CD4-positive, alpha-beta T cell treated with Interleukin-15 for 1 hour (primary cell): ENCODE measurements around the gene CACNA1C.

Experiments
- DNase-seq: peaks from one replicate; pipeline ENCODE4 v3.0.0-alpha.2; 2020

Gene CACNA1C

DNA sequence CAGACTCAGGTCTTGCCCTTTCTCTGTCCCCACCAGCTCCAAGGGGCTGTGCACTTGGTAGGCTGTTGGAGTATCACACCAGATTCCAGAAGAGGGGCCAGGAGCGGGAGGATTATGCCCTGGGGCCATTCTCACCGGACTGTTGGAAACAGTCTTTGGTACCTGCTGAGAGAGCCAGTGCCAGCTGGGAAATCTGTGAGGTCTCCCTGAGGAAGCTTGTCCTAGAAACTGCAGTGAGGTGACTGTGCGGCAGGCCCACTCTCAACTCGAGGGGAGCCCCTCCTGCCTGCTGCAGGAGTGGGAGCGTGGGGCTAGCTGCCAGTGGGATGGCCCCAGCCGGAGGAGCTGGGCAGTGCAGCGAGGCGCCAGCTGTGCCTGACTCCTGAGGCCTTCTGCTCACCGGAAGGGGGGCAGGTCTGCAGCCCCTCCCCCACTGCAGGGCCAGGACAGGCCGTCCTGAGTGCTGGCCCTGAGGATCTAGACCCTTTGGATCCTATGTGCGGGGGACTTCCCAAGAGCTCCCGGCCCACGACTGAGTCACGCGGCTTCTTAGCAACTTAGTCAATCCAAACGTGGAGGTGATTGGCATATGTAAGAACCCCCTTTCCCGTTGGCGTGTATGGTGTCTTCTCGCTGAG, 295.2 kb downstream of the CACNA1C start:
- no peak for DNase-seq

DNA sequence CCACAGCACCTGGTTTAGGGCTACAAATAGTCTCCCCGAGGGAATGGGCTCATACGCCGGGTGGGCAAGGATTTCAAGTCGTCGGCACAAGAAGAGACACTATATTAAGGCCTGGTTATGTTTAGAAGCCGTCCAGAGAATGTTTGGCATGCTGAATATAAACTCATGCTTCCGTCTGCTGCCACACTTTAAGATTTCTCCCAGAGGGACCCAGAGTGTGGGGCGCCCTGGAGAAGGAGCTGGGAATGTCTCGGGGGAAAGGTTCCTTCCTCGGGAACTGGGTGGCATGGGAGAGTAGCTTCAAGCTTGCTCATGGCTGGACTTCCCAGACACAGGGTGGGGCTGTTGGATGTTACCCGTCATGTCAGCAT, 295.7 kb downstream of the CACNA1C start:
- no peak for DNase-seq

DNA sequence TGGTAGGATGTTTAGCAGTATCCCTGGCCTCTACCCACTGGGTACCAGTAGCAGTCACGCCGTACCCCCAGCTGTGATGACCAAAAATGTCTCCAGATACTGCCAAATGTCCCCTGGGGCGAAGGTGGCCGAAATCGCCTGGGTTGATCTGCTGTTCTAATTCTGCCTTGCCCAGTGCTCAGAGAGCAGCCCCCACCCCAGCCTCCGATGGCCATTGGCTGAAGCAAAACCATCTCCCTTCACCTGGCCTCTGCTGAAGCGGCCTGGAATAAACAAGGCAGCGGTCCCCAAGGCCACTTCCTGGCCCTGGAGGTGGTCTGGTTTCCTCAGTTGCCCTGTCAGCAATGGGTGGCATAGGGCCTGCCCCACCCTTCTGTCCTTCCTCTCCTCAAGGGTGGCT, 298.4 kb downstream of the CACNA1C start:
- DNase-seq: no peak

DNA sequence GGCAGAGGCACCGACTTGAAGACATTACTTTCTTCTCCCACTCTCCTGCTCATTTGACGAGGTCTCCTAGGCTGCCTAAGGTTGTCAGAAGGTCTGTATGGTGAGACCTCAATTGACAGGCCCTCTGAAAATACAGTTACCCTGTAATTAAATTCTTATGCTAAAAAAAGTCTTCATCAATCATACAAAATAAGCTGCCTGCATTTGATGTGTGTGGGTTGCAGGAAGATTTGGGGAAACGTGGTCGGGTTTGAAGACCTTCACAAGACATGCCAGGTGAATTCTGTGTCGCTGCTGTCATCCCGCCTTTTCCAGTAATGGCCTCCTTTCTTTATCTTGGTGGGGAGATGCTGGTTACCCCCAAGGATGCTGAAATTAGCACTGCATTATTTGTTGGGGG, 299.4 kb downstream of the CACNA1C start:
- DNase-seq: no peak

DNA sequence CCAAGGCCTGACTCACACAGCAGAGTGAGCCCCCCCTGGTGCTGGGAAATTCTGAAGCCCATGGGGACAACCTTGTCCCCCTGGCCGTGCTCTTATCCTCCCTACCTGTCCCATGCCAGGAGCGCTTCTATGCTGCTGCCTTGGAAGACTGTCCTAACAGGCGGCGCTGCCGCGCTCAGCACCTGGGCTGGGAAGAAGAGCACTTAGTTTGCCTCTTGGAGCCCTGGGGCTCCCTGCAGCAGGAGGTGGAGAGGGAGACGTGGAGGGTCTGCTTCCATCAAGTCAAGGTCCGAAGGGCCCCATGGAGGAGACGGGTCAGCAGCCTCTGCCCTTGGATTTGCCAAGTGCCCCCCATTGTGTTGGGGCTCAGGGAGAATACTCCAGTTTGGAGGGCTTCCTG, 300.5 kb downstream of the CACNA1C start:
- no peak for DNase-seq

DNA sequence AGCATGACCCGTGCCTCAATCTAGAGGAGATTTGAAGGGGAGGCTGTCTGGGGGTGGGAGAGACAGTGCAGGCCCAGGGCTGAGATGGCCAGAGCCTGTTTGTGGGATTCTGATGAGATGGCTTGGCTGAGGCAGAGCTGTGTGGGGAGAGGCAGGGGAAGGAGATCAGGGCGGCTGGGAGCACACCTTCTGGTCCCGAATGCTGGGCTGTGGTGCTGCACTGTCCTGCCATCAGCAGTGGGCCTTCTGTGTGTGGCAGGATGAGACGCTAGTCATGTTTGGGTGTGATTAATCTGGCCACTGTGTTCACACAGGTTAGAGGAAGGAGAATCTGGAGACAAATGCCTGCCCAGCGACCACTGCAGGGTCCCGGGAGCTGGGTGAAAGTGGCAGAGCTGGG, 300.9 kb downstream of the CACNA1C start:
- no peak for DNase-seq

DNA sequence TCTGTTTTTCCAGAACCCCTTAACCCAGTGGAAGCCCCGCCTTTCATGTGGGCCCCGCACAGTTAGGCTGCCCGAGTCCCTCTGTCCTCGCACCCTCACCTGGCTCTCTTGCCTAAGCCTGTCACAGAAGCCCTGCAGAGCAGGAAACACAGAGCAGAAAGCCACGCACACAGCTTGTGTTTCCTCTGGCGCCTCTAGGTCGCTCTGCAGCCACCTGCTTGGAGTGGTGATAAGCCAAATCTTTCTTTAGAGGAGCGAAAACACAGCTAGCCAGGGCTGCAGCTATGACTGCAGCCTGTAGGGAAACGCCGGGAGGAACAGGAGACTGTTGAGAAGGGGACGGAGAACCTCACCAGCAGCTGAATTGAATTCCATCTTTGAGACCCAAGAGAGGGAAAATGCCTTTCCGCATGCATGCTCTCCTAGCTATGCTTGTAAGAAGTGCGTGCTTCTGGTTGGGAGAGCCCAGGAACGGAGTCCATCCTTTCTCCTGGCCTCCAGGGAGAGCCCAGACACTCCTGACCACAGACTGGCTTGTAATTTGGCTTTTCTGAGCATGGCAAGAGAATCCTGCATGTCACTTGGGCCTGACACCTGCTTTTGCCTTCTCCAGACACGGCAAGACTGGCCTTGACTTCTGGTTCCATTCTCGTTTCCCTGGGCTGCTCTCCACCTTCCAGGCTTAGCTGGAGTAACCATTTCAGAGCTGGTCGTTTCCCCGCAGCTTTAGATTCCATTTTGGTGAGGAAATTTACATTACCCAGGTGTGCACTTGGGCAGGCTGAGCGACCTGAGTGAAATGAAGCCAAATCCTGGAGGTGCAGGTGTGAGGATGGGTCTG, 301.6 kb downstream of the CACNA1C start:
- no peak for DNase-seq

DNA sequence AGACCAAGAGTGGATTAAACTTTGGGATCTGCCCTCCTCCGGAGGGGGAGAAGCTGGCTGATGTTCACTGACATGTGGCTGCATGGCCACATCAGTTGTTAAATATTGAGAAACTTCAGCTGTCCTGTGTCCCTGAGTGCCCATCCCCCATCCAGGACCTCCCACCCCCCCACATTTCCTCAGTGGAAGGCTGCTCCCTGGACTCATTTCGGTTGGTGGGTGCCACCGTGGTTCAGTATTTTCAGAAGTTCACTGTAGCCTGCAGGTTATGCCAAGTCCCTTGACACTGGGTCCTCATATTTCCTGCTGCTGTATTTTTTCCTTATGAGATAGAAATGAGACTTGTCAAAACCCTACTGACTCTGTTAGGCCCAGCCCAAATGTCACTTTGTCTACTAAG, 302.4 kb downstream of the CACNA1C start:
- no peak for DNase-seq

DNA sequence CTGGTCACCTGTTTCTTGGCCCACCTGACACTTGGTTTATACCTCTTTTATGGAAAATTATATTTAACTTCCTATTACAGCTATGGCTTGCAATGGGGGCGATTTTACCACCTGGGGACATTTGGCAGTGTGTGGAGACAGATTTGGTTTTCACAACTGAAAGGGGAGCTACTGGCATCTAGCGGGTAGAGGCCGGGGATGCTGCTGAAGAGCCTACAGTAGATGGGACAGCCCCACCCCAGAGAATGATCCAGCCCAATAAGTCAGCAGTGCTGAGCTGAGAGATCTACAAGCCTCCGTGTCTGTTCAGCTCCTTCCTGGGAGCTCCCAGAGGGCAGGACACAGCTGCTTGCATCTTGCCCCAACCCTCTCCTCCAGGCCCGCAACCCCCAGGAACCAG, 302.8 kb downstream of the CACNA1C start:
- DNase-seq: no peak

DNA sequence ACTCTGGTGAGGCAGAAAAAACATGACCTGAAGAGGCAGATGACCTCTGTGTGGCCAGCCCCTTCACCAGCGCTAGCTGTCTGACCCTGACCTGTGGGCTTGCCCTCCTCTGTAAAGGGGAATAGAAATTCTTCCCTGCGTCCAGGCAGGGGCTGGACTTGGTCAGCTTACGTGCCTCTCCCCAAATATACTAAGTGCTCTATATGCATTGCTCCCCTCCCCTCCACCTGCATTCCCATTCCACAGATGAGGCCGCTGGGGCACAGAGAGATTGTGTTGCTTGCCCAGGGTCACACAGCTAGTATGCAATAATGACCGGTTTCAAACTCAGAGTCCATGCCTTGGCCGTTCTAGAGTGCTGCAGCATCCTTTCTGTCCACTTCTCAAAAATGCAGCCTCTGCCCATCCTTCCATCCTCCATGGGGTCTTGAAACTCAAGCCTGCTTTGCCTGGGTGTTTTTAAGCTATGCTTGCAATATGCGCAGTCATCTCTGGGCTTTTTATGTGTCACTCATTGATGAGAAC, 303.9 kb downstream of the CACNA1C start:
- no peak for DNase-seq

DNA sequence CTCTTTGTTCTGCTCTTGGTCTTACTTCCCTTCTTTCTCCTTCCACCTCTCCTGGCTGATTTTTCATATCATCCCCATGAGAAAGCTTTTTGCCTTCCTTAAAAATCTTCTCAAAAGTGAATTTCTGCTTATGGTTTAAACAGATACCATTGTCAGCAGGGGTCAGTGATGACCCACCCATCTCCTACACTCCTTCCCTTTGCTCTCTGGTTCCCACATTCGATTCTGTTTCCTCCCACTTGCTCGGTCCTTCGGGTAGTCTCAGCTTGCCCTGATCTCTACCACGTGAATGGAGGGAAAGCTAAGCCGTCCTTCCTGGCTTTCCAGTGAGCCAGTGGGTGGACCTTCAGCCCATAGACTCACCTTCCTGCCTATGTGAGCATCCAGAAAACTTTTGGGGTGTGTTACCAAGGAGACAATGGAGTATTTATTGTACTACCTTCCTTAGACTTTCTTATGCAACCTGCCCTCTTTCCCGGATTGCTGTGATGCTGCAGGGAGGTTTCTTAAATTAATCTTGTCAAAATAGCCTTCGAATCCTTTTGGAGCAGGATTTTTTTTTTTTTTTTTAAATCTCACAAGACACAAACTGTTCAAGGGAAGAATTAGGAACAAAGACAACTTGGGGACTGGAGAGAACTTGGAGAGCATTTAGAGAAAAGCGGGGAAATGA, 306.3 kb downstream of the CACNA1C start:
- no peak for DNase-seq

DNA sequence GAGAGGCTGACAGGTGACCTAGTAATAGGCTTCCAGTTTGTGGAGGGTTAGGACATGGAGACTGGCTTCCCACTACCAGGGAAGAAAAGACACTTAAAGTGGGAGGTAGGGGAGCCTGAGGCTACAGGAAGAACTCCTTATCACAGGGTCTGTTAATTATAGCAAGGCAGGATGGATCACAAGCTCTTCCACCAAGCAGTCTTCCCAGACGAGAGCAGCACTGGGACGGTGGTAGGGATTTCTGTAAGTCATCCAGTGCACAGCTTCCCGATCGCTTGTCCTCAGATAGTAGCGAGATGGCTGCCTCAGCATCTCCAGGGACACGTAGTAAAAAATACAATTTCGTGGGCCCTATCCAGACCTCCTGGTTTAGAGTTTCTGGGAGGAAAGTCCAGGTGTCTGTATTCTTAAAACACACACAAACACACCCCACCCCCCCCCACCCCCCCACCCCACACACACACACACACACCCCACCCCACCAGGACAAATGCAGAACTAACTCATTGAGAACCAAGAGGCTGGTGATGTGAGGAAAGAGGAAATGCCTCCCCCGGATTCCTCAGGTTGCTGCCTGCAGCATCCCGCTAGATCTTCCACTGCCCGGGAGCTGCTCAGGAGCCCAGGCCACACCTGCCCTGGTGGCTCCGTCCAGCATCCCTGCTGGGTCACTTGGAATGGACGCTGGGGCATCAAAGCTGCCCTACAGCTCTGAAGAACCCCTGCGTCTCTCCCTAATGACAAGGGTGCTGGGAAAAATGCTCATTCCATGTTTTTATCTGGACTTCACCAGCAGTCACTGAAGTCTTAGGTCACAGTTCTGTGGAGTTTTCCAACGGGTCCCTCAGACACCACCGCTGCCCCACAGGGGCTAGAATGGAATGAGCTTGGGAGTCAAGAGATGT, 307.2 kb downstream of the CACNA1C start:
- no peak for DNase-seq

DNA sequence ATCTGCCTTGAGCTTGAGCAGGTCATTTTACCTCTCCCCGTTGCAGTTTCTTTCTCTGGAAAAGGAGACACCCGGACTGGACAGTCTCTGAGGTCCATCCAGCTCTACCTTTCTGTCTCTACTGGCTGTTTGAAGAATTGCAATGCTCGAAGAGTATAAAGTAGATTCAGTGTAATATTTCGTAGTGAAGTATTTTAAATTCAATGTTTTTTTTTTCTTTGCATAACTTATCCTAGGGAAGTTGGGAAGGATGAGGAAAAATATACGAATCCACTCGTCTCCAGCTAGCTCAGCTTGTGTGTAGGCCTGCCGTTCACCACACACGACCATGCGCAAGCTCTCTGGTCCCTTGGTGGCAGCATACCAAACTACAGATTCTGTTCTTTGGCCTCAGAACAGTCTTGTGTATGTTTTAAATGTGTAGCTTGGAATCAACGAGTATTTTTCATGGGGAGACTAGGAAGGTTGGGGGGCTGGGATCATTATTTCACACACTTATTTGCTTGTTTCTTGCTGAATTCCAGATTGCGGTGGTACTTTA, 307.9 kb downstream of the CACNA1C start:
- DNase-seq: no peak

DNA sequence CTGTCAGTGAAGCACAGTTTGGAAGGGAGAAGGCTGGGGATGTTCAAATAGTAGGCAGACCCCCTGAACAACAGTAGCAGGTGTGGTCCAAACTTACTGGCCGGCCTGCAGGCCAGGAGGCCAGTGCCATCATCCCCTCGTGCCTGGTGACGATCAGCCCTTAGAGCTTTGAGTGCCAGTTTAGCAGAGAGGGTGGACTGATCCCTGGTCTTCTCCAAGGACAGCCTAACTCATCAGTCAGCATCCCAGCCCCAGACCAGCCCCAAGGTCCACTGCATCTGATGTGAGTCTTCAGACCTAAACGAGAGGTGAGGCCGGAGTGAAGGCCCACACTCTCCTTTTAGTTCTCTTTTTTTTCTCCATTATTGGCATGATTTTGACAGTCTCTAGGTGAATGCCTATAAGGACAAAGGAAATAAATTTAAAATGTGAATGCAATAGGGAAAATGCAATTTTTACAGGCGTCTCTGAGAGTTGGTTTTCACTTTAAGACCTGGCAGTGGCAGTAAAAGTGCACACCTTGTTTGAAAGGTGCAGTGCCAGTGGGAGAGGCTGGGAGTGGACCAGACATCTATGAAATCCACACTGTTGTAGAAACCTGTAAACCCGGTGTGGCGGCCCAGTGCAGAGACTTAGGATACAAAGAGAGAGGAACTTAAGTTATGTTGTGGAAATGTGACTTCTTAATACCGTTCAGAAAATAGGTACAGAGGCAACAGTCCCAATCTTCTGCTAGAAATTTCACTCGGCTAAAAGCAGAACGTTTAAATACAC, 311.2 kb downstream of the CACNA1C start:
- no peak for DNase-seq

DNA sequence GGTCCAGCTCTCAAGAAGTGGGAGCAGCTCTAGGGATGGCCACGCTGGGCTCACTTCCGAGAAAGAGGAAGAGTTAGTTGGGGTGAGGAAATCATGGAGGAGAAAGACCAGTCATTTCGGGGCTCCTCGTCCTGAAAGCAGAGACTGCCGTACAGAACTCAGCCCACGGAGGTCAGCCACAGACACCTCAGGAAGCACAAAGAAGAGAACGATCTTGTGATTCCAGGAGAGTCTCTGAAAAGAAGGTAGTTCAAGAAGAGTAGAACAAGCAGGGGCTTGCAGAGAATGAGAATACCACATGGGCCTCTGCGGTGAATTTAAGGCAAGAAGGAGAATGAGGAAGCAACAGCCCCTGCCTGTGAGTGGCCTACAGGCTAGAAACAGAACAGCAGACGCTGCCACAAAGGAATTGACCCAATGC, 311.9 kb downstream of the CACNA1C start:
- DNase-seq: no peak

DNA sequence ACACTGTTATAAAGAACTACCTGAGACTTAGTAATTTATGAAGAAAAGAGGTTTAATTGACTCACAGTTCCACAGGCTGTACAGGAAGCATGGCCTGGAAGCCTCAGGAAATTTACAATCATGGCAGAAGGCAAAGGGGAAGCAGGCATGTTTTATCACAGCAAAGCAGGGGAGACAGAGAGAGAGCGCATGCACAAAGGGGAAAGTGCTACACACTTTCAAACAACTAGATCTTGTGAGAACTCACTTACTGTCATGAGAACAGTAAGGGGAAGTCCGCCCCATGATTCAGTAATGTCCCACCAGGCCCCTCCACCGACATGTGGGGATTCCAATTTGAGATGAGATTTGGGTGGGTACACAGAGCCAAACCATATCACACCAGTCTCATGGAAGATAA, 313.9 kb downstream of the CACNA1C start:
- DNase-seq: no peak

DNA sequence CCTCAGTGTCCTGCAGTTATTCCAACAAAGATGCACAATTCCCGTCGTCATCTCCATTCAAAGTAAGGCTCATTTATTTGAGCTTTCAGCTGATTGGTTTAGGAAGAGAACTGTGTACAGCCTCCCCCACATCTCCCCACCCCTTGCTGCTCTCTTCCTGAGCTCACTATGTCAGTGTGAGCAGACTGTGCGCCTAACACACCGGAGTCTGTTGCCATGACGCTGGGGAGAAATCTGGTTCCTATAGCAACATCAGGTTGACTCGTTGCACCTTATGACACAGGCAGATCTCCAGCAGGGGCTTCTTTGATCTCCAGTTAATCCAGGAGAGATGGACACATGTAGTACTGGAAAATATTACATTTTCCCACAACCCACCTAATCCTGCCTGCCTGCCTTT, 319.4 kb downstream of the CACNA1C start:
- DNase-seq: no peak

DNA sequence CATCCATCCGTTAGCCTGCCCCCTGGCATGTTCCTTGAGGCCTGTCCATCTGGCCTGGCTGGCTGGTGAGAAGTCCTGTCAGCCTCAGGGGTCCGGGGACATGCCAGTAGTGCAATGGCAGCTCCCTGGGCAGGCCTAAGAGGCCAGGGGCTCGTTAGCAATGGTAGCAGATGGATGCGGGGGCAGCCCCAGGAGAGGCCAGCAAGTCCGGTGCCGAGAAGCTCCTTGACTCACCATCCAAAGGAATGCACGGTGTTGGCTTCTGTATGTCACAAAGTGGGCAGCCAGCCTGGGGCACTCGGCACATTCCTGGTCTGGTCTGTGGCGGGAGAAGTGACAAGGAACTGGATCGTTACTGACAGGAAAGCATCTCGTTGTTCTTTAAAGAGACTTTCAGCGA, 319.9 kb downstream of the CACNA1C start:
- DNase-seq: no peak

DNA sequence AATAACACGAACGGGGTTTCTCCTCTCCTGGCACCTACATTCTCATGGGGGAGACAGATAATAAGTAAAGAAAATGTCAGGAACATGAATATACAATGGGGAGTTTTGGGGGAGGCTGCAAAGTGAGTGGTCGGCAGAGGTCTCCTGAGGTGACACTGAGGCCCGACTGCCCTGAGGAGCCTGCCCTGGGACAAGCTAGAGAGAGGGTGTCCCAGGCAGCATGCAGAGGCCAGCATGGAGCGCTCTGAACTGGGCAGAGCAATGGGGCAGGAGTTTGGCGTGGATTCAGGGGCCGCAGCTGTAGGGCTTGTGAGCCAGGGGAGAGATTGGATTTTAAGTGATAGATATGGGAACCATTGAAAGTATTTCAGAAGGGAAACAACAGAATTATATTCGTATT, 320.5 kb downstream of the CACNA1C start:
- no peak for DNase-seq

DNA sequence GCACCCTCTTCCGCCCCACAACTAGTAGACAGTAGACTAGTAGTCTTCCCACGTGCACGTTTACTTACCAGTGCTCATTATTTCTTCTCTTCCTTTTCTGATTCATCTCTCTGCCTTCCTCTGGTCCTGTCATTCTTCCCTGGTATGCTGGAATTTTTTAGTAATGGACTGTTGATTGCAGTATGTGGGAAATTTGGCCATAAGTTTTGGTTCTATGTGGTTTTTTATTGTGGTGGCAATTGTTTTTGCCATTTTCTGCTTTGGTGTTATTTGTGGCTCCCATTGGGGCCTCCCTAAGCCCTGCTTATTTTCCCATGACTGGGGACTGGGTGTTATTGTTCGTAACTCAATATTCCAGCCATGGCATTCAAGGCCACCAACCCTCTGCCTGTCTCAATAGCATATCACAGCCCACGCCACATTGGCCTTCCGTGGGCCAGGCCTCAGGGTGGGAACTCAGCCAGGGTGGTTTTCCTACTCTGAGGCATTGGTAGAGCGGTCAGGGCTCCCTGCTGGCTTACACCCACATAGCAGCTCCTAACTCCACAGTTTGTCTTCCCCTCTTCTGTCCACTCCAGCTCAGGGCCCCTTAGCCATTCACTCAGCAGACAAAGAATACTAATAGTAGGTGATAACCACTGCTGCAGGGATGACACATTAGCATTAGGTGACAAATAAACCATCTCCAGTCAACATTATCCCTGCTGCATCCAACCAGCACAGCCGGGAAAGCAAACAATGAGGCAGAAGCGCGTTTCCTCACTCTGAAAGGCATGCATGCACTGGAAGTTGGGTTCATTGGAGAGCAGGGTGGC, 321.5 kb downstream of the CACNA1C start:
- DNase-seq: no peak

DNA sequence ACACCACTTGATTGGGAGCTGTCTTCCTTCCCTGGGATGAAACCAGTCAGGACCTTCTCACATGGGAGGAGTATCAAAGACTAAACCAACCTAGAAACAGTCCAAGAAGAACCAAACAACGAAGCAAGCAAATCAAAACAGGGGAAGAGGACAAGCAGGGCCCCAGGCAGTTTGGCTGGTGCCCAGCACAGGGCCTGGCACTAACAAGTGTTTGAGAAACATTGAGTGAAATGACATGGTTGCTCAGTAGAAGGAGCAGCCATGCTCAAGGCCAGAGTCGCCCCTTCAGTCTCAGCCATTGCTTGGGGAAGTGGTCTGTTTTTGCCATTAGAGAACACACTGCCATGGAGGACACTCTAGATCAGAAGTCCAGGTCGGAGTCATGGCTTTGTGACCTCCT, 323.1 kb downstream of the CACNA1C start:
- no peak for DNase-seq
